Natural killer cell (primary cell): Measurements from ENCODE around the gene ACD. TPM values are rescaled to one million over a fixed set of nuclear protein-coding genes. Genes with fewer than 3 reads are reported as not detected.

Experiments used
- ATAC-seq, 3 donors: fragments of 150-1000 bp in 2 of 3; fragments of 200-7000 bp in 1 of 3; cut with Tn5 transposase; 1 replicate in 1 of 3; 2 replicates in 2 of 3; pipeline ENCODE4 v1.10.0; 2021; ENCODE audit warnings: mild to moderate bottlenecking in 2 of 3, moderate library complexity in 2 of 3
- DNase-seq, 2 donors: peaks; one replicate each; pipeline versions ENCODE4 v3.0.0 to v3.0.0-alpha.2; 2013 to 2021; ENCODE audit warnings: mixed read lengths in 1 of 2
- H3K27ac ChIP-seq: one replicate; pipeline ENCODE4 v1.5.1; 2013; ENCODE audit warnings: mild to moderate bottlenecking, low read length
- H3K27me3 ChIP-seq: one replicate; pipeline ENCODE4 v1.6.1; 2013; ENCODE audit warnings: low read length; ENCODE audit not compliant: control insufficient read depth, insufficient read depth
- H3K36me3 ChIP-seq: one replicate; pipeline ENCODE4 v1.6.1; 2013; ENCODE audit warnings: low read length; ENCODE audit not compliant: control insufficient read depth, insufficient read depth
- H3K4me1 ChIP-seq: one replicate; pipeline ENCODE4 v1.6.1; 2013; ENCODE audit warnings: low read length; ENCODE audit not compliant: control insufficient read depth, insufficient read depth
- H3K4me3 ChIP-seq: one replicate; pipeline ENCODE4 v1.5.1; 2013; ENCODE audit warnings: low read length
- H3K9me3 ChIP-seq: one replicate; pipeline ENCODE4 v1.6.1; 2013; ENCODE audit warnings: low read length; ENCODE audit not compliant: control insufficient read depth, insufficient read depth
- H3K27ac Mint-ChIP-seq, 2 donors: one replicate each; pipeline ENCODE4 v1.8.0; 2022; ENCODE audit warnings: mild to moderate bottlenecking in 2 of 2, mixed read lengths in 2 of 2, moderate library complexity in 1 of 2
- H3K27me3 Mint-ChIP-seq, 2 donors: one replicate each; pipeline ENCODE4 v1.8.0; 2022; ENCODE audit warnings: low read depth in 2 of 2, mixed read lengths in 2 of 2
- H3K36me3 Mint-ChIP-seq: one replicate; pipeline ENCODE4 v1.8.0; 2022; ENCODE audit warnings: mixed read lengths
- H3K4me1 Mint-ChIP-seq, 2 donors: one replicate each; pipeline ENCODE4 v1.8.0; 2022; ENCODE audit warnings: mixed read lengths in 2 of 2
- H3K4me3 Mint-ChIP-seq: one replicate; pipeline ENCODE4 v1.8.0; 2022; ENCODE audit warnings: mild to moderate bottlenecking, moderate library complexity, mixed read lengths
- H3K9me3 Mint-ChIP-seq, 2 donors: one replicate each; pipeline ENCODE4 v1.8.0; 2022; ENCODE audit warnings: mixed read lengths in 2 of 2
- CTCF ChIP-seq: fragments of 200-600 bp; IDR thresholded peaks from one replicate; pipeline ENCODE4 v1.8.0; 2022; ENCODE audit warnings: antibody characterized with exemption
- WGBS: methylation state at CpG from one replicate; pipeline ENCODE4 v1.1.7; 2013; ENCODE audit warnings: missing lambda C conversion rate; ENCODE audit not compliant: insufficient coverage; 5-methylcytosine and 5-hydroxymethylcytosine counted together
- intact Hi-C: fragments of 100-400 bp; cut with micrococcal nuclease; formaldehyde crosslinking; loops from one replicate; pipeline ENCODE4 v1.14.2; 2022
- total RNA-seq, 4 donors: library from RNA; stranded (reverse); fragments of 120-200 nt in 1 of 4; gene quantifications; one replicate each; pipeline versions ENCODE4 v1.2.3 to v1.2.4, GENCODE V29; 2013 to 2022

The ACD gene
- total RNA-seq, 3 donors from 2014 or later (not counting 1 experiment from before 2014, with no cell fraction given): 34.4 to 58.0 (median 43.2) TPM

GRCh38 chr16:67668495-67669157 lies 8.6 kb upstream of the ACD start:
- Mint-ChIP-seq H3K36me3 (no peaks in the 10 kb centered on the region), H3K4me3 (peak overlapping the region; percentile 60), H3K27me3 (no peaks in the 10 kb centered on the region), H3K4me1 (peaks cover 5 to 27% of the 10 kb centered on the region in 2 donors), H3K9me3 (no peaks in the 10 kb centered on the region), H3K27ac (peak overlapping the region in 1 of 2 donors; percentile 90)
- intact Hi-C loops: loop anchor here (1.0 to 5.0 kb wide), 3 partner anchors 121 to 147 kb away; partner anchors contain the start of genes RANBP10 and TSNAXIP1
- no peak for TF ChIP-seq CTCF
- H3K27ac ChIP-seq: peak overlapping the region; percentile 50
- no peak overlapping the region for H3K4me3 ChIP-seq
- H3K27me3 ChIP-seq: no peaks in the 10 kb centered on the region
- peaks cover 32% of the 10 kb centered on the region for H3K4me1 ChIP-seq
- H3K36me3 ChIP-seq: no peaks in the 10 kb centered on the region
- no peaks in the 10 kb centered on the region for H3K9me3 ChIP-seq
- ATAC-seq (no peak), DNase-seq (peak in 1 of 2 donors; percentile 56)
- WGBS: 75% methylated on average over 6 of the region's 6 CpGs

GRCh38 chr16:67667817-67668494 lies 7.9 kb upstream of the ACD start:
- no peaks in the 10 kb centered on the region for H3K9me3 ChIP-seq
- no peaks in the 10 kb centered on the region for H3K36me3 Mint-ChIP-seq
- peak overlapping the region; percentile 35 for H3K4me3 Mint-ChIP-seq
- H3K36me3 ChIP-seq: no peaks in the 10 kb centered on the region
- ATAC-seq (peak; percentile 87 to 91 (median 87)), DNase-seq (peak; percentile 72 to 91)
- no peaks in the 10 kb centered on the region for H3K27me3 ChIP-seq
- peak; percentile 75 for TF ChIP-seq CTCF
- WGBS: 25% methylated on average over 18 of the region's 18 CpGs
- H3K4me1 Mint-ChIP-seq: peaks cover 5 to 27% of the 10 kb centered on the region in 2 donors
- no peaks in the 10 kb centered on the region for H3K27me3 Mint-ChIP-seq
- intact Hi-C loops: loop anchor here (1.0 to 5.0 kb wide), 3 partner anchors 121 to 147 kb away; partner anchors contain the start of genes RANBP10 and TSNAXIP1
- no peaks in the 10 kb centered on the region for H3K9me3 Mint-ChIP-seq
- H3K4me3 ChIP-seq: no peak overlapping the region
- peak overlapping the region; percentile 16 to 90 for H3K27ac Mint-ChIP-seq
- peaks cover 32% of the 10 kb centered on the region for H3K4me1 ChIP-seq
- H3K27ac ChIP-seq: peak overlapping the region; percentile 50

GRCh38 chr16:67667453-67667816 lies 7.4 kb upstream of the ACD start:
- Mint-ChIP-seq H3K36me3 (no peaks in the 10 kb centered on the region), H3K4me1 (peaks cover 5 to 23% of the 10 kb centered on the region in 2 donors), H3K9me3 (no peaks in the 10 kb centered on the region), H3K27me3 (no peaks in the 10 kb centered on the region), H3K4me3 (peak overlapping the region; percentile 94), H3K27ac (peak overlapping the region; percentile 16 to 90)
- H3K4me1 ChIP-seq: peaks cover 32% of the 10 kb centered on the region
- DNase-seq: no peak
- WGBS: 63% methylated on average over 8 of the region's 10 CpGs
- no peak overlapping the region for H3K4me3 ChIP-seq
- no peaks in the 10 kb centered on the region for H3K27me3 ChIP-seq
- peak overlapping the region; percentile 50 for H3K27ac ChIP-seq
- TF ChIP-seq CTCF: no peak
- ATAC-seq: no peak
- H3K9me3 ChIP-seq: no peaks in the 10 kb centered on the region
- intact Hi-C loops: loop anchor here (5.0 kb wide), 1 partner anchor 140 kb away; the partner anchor contains the start of genes RANBP10 and TSNAXIP1
- H3K36me3 ChIP-seq: no peaks in the 10 kb centered on the region
